ENCODE data around the gene PLPP7.

PLPP7 gene

DNA sequence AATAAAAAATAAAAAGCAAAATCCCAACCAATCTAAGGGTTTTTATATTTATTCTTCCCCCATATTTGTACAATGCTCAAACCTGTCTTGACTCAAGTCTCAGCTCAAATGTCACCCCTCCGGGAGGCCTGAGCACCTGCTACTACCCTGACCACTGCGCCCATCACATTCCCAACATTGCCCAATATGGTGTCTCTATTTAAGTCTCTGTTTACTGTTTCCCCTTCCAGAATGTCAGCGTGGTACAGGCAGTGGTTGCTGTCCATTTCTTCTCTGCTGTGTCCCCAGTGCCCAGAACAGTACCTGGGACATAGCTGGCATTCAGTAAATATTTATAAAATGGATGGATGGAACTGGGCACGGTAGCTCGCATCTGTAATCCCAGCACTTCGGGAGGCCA lies 57.0 kb downstream of the PLPP7 start:
- TF ChIP-seq TAF1 (IDR thresholded peaks at IDR 0.05; ENCODE audit: borderline replicate concordance, insufficient read depth, low read length), result no peak
- TF ChIP-seq, protein P1, sequence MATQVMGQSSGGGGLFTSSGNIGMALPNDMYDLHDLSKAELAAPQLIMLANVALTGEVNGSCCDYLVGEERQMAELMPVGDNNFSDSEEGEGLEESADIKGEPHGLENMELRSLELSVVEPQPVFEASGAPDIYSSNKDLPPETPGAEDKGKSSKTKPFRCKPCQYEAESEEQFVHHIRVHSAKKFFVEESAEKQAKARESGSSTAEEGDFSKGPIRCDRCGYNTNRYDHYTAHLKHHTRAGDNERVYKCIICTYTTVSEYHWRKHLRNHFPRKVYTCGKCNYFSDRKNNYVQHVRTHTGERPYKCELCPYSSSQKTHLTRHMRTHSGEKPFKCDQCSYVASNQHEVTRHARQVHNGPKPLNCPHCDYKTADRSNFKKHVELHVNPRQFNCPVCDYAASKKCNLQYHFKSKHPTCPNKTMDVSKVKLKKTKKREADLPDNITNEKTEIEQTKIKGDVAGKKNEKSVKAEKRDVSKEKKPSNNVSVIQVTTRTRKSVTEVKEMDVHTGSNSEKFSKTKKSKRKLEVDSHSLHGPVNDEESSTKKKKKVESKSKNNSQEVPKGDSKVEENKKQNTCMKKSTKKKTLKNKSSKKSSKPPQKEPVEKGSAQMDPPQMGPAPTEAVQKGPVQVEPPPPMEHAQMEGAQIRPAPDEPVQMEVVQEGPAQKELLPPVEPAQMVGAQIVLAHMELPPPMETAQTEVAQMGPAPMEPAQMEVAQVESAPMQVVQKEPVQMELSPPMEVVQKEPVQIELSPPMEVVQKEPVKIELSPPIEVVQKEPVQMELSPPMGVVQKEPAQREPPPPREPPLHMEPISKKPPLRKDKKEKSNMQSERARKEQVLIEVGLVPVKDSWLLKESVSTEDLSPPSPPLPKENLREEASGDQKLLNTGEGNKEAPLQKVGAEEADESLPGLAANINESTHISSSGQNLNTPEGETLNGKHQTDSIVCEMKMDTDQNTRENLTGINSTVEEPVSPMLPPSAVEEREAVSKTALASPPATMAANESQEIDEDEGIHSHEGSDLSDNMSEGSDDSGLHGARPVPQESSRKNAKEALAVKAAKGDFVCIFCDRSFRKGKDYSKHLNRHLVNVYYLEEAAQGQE (IDR thresholded peaks at IDR 0.05; ENCODE audit: insufficient read depth in 1 of 2, low read depth in 2 of 2, low read length in 2 of 2), result no peak
- no peak for TF ChIP-seq SIN3A (IDR thresholded peaks at IDR 0.05; ENCODE audit: borderline replicate concordance, insufficient read depth, low read length)
- no peak for TF ChIP-seq POLR2AphosphoS5 (IDR thresholded peaks at IDR 0.05; ENCODE audit: low read depth, low read length)
- no peak for TF ChIP-seq FOXP2 (optimal IDR thresholded peaks at IDR 0.05; ENCODE audit: borderline replicate concordance, extremely low read depth, extremely low read length, insufficient read depth)

DNA sequence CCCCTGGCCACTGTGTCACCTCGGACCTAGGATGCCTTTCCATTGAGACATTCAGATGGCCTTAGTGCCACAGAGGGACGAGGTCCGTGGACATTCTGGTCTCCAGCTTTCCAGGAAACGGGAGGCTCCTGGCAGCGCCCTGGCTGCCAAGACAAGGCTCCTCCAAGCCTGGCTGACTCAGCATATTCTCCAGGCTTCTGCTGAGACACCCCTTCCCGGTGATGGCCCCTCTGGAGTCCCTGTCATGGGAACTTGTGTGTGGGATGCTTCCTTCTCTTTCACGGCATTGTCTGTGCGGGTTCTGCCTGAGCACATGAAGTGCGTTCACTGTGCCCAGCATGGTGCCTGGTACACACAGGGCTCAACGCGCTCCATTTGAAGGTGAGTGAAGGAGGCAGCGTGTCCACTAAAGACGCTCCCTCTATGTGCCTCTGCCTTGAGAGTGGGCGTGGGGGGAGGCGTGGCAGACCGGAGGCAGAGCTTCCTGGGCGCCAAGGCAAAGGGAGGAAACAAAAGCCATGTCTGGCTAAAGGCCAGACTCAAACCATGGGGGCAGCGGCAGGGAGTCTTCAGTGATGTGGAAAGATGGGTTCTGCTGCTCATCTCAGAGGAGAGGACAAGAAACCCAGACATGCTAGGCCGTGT lies 58.0 kb downstream of the PLPP7 start:
- TF ChIP-seq POLR2AphosphoS5 (IDR thresholded peaks at IDR 0.05; ENCODE audit: low read depth, low read length), result no peak
- TF ChIP-seq, protein P1 (IDR thresholded peaks at IDR 0.05; ENCODE audit: insufficient read depth in 1 of 2, low read depth in 2 of 2, low read length in 2 of 2), result no peak
- TF ChIP-seq SIN3A (IDR thresholded peaks at IDR 0.05; ENCODE audit: borderline replicate concordance, insufficient read depth, low read length), result no peak
- no peak for TF ChIP-seq TAF1 (IDR thresholded peaks at IDR 0.05; ENCODE audit: borderline replicate concordance, insufficient read depth, low read length)
- TF ChIP-seq FOXP2 (optimal IDR thresholded peaks at IDR 0.05; ENCODE audit: borderline replicate concordance, extremely low read depth, extremely low read length, insufficient read depth), result no peak

DNA sequence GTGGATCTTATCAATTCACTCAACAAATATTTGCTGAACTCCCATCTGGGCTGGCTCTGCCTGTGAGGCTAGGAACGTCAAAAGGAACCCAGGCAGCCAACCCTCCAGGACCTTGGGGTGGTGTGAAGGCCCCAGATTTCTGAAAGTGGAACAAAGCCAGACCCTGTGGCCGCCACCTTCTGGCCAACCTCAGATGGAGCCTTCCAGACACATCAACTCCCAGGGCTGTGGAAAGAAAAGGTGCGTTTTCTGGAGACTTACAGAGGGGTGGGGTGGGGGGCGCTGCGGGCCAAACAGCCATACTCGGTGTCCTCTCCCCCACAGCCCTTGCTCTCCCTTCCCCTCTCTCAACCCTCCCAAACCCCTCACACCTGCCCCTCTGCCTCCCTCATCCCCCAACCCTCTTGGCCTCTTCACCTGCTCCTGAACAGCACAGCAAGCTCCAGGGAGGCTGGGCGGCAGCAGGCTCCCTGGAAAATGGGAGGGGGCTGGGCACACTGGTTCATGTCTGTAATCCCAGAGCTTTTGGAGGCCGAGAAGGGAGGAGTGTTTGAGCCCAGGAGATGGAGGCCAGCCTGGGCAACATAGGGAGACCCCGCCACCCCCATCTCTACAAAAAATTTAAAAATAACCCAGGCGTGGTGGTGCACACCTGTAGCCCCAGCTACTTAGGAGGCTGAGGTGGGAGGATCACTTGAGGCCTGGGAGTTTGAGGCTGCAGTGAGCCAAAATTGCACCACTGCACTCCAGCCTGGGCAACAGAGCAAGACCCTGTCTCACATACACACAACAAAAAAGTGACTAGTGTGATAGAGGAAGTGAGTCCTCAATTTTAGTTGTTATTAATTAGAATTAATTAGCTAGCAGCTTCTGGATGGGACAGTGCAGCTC lies 59.4 kb downstream of the PLPP7 start:
- no peak for TF ChIP-seq FOXP2 (optimal IDR thresholded peaks at IDR 0.05; ENCODE audit: borderline replicate concordance, extremely low read depth, extremely low read length, insufficient read depth)
- TF ChIP-seq TAF1 (IDR thresholded peaks at IDR 0.05; ENCODE audit: borderline replicate concordance, insufficient read depth, low read length), result no peak
- TF ChIP-seq SIN3A (IDR thresholded peaks at IDR 0.05; ENCODE audit: borderline replicate concordance, insufficient read depth, low read length), result no peak
- TF ChIP-seq POLR2AphosphoS5 (IDR thresholded peaks at IDR 0.05; ENCODE audit: low read depth, low read length), result no peak
- TF ChIP-seq, protein P1 (IDR thresholded peaks at IDR 0.05; ENCODE audit: insufficient read depth in 1 of 2, low read depth in 2 of 2, low read length in 2 of 2), result no peak

DNA sequence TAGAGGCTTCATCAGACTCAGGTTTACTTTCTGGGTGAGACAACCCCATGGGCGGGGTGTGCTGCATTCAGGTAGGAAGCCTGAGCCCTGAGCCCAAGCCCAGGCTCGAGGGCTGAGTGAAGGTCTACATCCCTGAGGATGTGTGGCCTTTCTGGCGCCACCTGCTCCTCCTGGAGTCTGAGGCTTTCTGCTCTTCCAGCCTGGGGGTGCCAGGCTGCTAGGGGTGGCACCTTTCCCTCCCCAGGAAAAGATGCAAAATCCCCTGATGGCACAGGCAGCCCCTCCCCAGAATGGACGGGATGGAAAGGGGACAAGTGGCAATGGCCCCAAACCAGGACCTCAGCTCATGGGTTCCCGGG lies 60.0 kb downstream of the PLPP7 start:
- TF ChIP-seq FOXP2 (optimal IDR thresholded peaks at IDR 0.05; ENCODE audit: borderline replicate concordance, extremely low read depth, extremely low read length, insufficient read depth) (no peak), POLR2AphosphoS5 (IDR thresholded peaks at IDR 0.05; ENCODE audit: low read depth, low read length) (no peak), TAF1 (IDR thresholded peaks at IDR 0.05; ENCODE audit: borderline replicate concordance, insufficient read depth, low read length) (no peak), SIN3A (IDR thresholded peaks at IDR 0.05; ENCODE audit: borderline replicate concordance, insufficient read depth, low read length) (no peak)
- TF ChIP-seq, protein P1 (IDR thresholded peaks at IDR 0.05; ENCODE audit: insufficient read depth in 1 of 2, low read depth in 2 of 2, low read length in 2 of 2), result no peak

Measured in PFSK-1 (cell line).